HepG2 (cell line): Measurements from ENCODE around the gene JMJD6. TPM values are rescaled to one million over a fixed set of nuclear protein-coding genes. Genes with fewer than 3 reads are reported as not detected.

Source experiments
- BORCS8-MEF2B ChIP-seq: sonication (generic); formaldehyde crosslinking; IDR thresholded peaks from 2 replicates; pipeline ENCODE4 v1.8.0; 2022; ENCODE audit warnings: mild to moderate bottlenecking, missing genetic modification reagents
- FOXC1 ChIP-seq: sonication (generic); formaldehyde crosslinking; IDR thresholded peaks from 2 replicates; pipeline ENCODE4 v1.8.0; 2022; ENCODE audit warnings: mild to moderate bottlenecking, missing genetic modification reagents, borderline replicate concordance
- HDAC2 ChIP-seq: sonication (generic); formaldehyde crosslinking; IDR thresholded peaks from 2 replicates; pipeline ENCODE4 v1.4.0; 2020; ENCODE audit warnings: missing genetic modification reagents
- NFKB2 ChIP-seq: sonication (generic); formaldehyde crosslinking; IDR thresholded peaks from 2 replicates; pipeline ENCODE4 v1.4.0; 2020; ENCODE audit warnings: missing genetic modification reagents, borderline replicate concordance
- RXRB ChIP-seq: IDR thresholded peaks from 2 replicates; pipeline ENCODE4 v1.6.1; 2016; ENCODE audit warnings: borderline replicate concordance, missing genetic modification reagents, missing compliant biosample characterization
- ZMAT3 ChIP-seq: sonication (generic); formaldehyde crosslinking; conservative IDR thresholded peaks from 2 replicates; pipeline ENCODE4 v1.7.0; 2021; ENCODE audit warnings: missing genetic modification reagents
- ZNF251 ChIP-seq: sonication (generic); formaldehyde crosslinking; IDR thresholded peaks from 2 replicates; pipeline ENCODE4 v1.9.0; 2021; ENCODE audit warnings: mild to moderate bottlenecking, missing genetic modification reagents
- ZNF766 ChIP-seq: sonication (generic); formaldehyde crosslinking; IDR thresholded peaks from 2 replicates; pipeline ENCODE4 v1.5.0; 2020; ENCODE audit warnings: missing genetic modification reagents, borderline replicate concordance
- ZNF772 ChIP-seq: sonication (generic); formaldehyde crosslinking; IDR thresholded peaks from 2 replicates; pipeline ENCODE4 v1.5.0; 2020; ENCODE audit warnings: mild to moderate bottlenecking, missing genetic modification reagents
- polyA plus RNA-seq, 8 experiments: library from polyadenylated mRNA; depleted of rRNA in 3 of 8; stranded (reverse) in 7 of 8; unstranded in 1 of 8; fragments of >200 nt; fragmentation: Illumina TruSeq in 4 of 8; extraction: Trizol in 4 of 8; gene quantifications; 2 replicates each; pipeline versions ENCODE4 v1.2.1 to v1.2.3, GENCODE V29; 2011 to 2016; ENCODE audit warnings: low read depth in 4 of 8, missing spikeins in 1 of 8, mixed read lengths in 1 of 8; ENCODE audit not compliant: insufficient read depth in 1 of 8
- total RNA-seq, 5 experiments: library from RNA; depleted of rRNA; stranded (reverse); fragments of >200 nt; fragmentation: Illumina TruSeq; extraction: Trizol; gene quantifications; 2 replicates each; pipeline ENCODE4 v1.2.3, GENCODE V29; 2016; ENCODE audit warnings: low read depth in 1 of 5
- TF ChIP-seq, protein P1 (sequence below), 2 experiments: IDR thresholded peaks; 2 replicates each; pipeline ENCODE4 v1.6.1; 2011 to 2012; ENCODE audit warnings: low read length in 2 of 2, borderline replicate concordance in 1 of 2, low read depth in 1 of 2, mild to moderate bottlenecking in 1 of 2, moderate library complexity in 1 of 2
- TF ChIP-seq, protein P2 (sequence below): sonication (generic); formaldehyde crosslinking; IDR thresholded peaks from 2 replicates; pipeline ENCODE4 v1.4.0; 2020; ENCODE audit warnings: missing genetic modification reagents, borderline replicate concordance
- TF ChIP-seq, protein P3 (sequence below): sonication (generic); formaldehyde crosslinking; IDR thresholded peaks from 2 replicates; pipeline ENCODE4 v1.4.0; 2020; ENCODE audit warnings: low read depth, missing genetic modification reagents
- TF ChIP-seq, protein P4 (sequence below): IDR thresholded peaks from 2 replicates; pipeline ENCODE4 v1.6.1; 2016; ENCODE audit warnings: missing compliant biosample characterization, missing genetic modification reagents, borderline replicate concordance

The JMJD6 gene
- total and polyA plus RNA-seq, 2 of the 13 experiments (the other 11 are each of a cell fraction or from before 2014, with no cell fraction given): 33.6 to 41.0 TPM

DNA sequence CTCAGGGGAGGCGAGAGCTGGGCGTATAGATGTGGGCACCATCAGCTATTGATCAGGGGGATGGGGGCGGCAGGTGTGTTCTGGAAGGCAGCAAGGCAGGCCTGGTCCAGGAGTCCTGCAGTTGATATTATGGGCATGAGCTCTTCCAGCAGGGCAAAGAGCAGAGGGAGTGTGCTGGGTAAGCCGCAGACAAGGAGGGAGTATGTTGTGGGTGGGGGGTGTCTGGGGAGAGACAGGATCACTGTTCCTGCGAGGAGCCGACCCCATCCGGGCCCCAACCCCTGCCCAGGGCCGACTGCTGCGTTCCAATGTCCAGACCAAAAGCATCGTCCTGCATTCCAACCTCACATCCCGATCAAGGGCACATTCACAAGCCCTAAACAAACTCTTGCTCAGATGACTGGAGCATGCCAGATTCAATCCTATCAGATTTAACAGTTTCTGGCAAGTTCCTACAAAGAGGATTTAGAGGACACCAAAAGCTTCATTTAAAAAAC, 24.9 kb downstream of the JMJD6 start (continued):
- TF ChIP-seq, protein P1, sequence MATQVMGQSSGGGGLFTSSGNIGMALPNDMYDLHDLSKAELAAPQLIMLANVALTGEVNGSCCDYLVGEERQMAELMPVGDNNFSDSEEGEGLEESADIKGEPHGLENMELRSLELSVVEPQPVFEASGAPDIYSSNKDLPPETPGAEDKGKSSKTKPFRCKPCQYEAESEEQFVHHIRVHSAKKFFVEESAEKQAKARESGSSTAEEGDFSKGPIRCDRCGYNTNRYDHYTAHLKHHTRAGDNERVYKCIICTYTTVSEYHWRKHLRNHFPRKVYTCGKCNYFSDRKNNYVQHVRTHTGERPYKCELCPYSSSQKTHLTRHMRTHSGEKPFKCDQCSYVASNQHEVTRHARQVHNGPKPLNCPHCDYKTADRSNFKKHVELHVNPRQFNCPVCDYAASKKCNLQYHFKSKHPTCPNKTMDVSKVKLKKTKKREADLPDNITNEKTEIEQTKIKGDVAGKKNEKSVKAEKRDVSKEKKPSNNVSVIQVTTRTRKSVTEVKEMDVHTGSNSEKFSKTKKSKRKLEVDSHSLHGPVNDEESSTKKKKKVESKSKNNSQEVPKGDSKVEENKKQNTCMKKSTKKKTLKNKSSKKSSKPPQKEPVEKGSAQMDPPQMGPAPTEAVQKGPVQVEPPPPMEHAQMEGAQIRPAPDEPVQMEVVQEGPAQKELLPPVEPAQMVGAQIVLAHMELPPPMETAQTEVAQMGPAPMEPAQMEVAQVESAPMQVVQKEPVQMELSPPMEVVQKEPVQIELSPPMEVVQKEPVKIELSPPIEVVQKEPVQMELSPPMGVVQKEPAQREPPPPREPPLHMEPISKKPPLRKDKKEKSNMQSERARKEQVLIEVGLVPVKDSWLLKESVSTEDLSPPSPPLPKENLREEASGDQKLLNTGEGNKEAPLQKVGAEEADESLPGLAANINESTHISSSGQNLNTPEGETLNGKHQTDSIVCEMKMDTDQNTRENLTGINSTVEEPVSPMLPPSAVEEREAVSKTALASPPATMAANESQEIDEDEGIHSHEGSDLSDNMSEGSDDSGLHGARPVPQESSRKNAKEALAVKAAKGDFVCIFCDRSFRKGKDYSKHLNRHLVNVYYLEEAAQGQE (IDR thresholded peaks at IDR 0.05; ENCODE audit: borderline replicate concordance in 1 of 2, low read depth in 1 of 2, low read length in 2 of 2): no peak
- TF ChIP-seq FOXC1 (CRISPR knock-in tag): no peak
- TF ChIP-seq, protein P2, sequence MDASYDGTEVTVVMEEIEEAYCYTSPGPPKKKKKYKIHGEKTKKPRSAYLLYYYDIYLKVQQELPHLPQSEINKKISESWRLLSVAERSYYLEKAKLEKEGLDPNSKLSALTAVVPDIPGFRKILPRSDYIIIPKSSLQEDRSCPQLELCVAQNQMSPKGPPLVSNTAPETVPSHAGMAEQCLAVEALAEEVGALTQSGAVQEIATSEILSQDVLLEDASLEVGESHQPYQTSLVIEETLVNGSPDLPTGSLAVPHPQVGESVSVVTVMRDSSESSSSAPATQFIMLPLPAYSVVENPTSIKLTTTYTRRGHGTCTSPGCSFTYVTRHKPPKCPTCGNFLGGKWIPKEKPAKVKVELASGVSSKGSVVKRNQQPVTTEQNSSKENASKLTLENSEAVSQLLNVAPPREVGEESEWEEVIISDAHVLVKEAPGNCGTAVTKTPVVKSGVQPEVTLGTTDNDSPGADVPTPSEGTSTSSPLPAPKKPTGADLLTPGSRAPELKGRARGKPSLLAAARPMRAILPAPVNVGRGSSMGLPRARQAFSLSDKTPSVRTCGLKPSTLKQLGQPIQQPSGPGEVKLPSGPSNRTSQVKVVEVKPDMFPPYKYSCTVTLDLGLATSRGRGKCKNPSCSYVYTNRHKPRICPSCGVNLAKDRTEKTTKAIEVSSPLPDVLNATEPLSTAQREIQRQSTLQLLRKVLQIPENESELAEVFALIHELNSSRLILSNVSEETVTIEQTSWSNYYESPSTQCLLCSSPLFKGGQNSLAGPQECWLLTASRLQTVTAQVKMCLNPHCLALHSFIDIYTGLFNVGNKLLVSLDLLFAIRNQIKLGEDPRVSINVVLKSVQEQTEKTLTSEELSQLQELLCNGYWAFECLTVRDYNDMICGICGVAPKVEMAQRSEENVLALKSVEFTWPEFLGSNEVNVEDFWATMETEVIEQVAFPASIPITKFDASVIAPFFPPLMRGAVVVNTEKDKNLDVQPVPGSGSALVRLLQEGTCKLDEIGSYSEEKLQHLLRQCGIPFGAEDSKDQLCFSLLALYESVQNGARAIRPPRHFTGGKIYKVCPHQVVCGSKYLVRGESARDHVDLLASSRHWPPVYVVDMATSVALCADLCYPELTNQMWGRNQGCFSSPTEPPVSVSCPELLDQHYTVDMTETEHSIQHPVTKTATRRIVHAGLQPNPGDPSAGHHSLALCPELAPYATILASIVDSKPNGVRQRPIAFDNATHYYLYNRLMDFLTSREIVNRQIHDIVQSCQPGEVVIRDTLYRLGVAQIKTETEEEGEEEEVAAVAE: no peak
- no peak for TF ChIP-seq ZMAT3
- TF ChIP-seq BORCS8-MEF2B (CRISPR knock-in tag): no peak; the same call in 1 of the 2 replicates
- TF ChIP-seq ZNF766: 0 out of 2 replicates have a peak, but pooled peaks have one; percentile 9
- peak; percentile 41 for TF ChIP-seq HDAC2
- TF ChIP-seq RXRB (CRISPR knock-in tag): peak; percentile 68; the same call in 1 of the 2 replicates
- TF ChIP-seq, protein P3, sequence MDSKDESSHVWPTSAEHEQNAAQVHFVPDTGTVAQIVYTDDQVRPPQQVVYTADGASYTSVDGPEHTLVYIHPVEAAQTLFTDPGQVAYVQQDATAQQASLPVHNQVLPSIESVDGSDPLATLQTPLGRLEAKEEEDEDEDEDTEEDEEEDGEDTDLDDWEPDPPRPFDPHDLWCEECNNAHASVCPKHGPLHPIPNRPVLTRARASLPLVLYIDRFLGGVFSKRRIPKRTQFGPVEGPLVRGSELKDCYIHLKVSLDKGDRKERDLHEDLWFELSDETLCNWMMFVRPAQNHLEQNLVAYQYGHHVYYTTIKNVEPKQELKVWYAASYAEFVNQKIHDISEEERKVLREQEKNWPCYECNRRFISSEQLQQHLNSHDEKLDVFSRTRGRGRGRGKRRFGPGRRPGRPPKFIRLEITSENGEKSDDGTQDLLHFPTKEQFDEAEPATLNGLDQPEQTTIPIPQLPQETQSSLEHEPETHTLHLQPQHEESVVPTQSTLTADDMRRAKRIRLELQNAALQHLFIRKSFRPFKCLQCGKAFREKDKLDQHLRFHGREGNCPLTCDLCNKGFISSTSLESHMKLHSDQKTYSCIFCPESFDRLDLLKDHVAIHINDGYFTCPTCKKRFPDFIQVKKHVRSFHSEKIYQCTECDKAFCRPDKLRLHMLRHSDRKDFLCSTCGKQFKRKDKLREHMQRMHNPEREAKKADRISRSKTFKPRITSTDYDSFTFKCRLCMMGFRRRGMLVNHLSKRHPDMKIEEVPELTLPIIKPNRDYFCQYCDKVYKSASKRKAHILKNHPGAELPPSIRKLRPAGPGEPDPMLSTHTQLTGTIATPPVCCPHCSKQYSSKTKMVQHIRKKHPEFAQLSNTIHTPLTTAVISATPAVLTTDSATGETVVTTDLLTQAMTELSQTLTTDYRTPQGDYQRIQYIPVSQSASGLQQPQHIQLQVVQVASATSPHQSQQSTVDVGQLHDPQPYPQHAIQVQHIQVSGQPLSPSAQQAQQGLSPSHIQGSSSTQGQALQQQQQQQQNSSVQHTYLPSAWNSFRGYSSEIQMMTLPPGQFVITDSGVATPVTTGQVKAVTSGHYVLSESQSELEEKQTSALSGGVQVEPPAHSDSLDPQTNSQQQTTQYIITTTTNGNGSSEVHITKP: peak; percentile 87
- TF ChIP-seq, protein P4, sequence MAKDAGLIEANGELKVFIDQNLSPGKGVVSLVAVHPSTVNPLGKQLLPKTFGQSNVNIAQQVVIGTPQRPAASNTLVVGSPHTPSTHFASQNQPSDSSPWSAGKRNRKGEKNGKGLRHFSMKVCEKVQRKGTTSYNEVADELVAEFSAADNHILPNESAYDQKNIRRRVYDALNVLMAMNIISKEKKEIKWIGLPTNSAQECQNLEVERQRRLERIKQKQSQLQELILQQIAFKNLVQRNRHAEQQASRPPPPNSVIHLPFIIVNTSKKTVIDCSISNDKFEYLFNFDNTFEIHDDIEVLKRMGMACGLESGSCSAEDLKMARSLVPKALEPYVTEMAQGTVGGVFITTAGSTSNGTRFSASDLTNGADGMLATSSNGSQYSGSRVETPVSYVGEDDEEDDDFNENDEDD (CRISPR knock-in tag): peak; percentile 47; the same call in 1 of the 2 replicates
- TF ChIP-seq ZNF251: no peak
- 0 out of 2 replicates have a peak, but pooled peaks have one; percentile 57 for TF ChIP-seq NFKB2 (CRISPR knock-in tag)
- TF ChIP-seq ZNF772 (CRISPR knock-in tag): 0 out of 2 replicates have a peak, but pooled peaks have one; percentile 51
